Measurements from ENCODE around the gene ATP9A.

- TF ChIP-seq ZNF274 (IDR thresholded peaks at IDR 0.05; ENCODE audit: low read length), result no peak
- no peak for TF ChIP-seq ZNF274 (tag by site-specific recombination; IDR thresholded peaks at IDR 0.05; ENCODE audit: borderline replicate concordance)
- no peak for TF ChIP-seq ZNF239 (tag by site-specific recombination; IDR thresholded peaks at IDR 0.05)
- TF ChIP-seq CTCF (tag by site-specific recombination; IDR thresholded peaks at IDR 0.05), result no peak
- TF ChIP-seq REST (tag by site-specific recombination; IDR thresholded peaks at IDR 0.05), result no peak
- TF ChIP-seq ZEB2 (tag by site-specific recombination; IDR thresholded peaks at IDR 0.05), result no peak
- no peak for TF ChIP-seq ZBTB26 (tag by site-specific recombination; optimal IDR thresholded peaks at IDR 0.05)
- no peak for TF ChIP-seq ZNF76 (tag by site-specific recombination; IDR thresholded peaks at IDR 0.05; ENCODE audit: borderline replicate concordance, low read depth)
- no peak for TF ChIP-seq ZNF266 (tag by site-specific recombination; IDR thresholded peaks at IDR 0.05; ENCODE audit: low read depth)
- TF ChIP-seq ZNF639 (tag by site-specific recombination; IDR thresholded peaks at IDR 0.05), result no peak
These were observed 200.6 kb downstream of the ATP9A start for GRCh38 chr20:51567622-51568021.

Data from HEK293 (cell line).